Measurements from ENCODE around the gene STK26.
"Not testable (repeated sequence)": the region's sequence is repeated elsewhere in the genome, so short reads cannot be mapped to it uniquely, and the experiment has no call there.

STK26 gene

DNA sequence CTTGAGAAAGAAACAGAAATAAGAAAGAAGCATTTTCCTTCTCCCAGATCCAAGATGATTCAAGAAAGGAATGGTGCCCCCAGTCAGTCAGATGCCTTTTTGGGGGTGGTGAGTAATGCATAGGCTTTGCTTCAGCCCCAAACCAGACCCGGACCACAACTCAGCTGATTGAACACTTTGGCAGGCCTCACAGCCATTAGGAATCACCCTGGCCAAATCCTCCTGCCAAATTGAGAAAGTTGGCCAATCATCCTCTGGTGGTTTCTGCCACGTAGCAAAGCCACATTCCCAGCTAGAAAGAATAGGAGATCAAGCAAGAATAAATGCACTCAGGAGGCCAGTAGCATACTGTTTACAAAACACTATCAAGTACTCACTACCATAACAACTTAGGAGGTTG, 71.1 kb downstream of the STK26 start:
- DNase-seq (ENCODE audit: low spot score): no peak

DNA sequence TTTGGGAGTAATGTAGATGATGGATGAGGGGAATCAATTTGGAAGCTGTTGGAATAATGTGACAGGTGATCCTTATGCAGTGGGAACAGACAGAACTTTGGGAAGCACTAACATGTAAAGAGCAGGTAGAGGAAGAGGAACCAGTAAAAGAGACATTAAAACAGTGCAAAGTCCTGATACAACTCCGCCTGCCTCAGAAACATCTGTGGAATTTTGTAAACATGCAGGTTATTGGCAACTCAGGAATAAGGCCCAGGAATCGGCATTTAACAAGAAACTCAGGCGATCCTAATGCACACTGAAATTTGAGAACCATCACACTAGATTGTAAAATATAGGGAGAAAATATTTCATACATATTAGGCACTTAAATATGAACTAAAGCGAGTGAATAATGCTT, 75.6 kb downstream of the STK26 start:
- not testable (repeated sequence) for DNase-seq (ENCODE audit: low spot score)

DNA sequence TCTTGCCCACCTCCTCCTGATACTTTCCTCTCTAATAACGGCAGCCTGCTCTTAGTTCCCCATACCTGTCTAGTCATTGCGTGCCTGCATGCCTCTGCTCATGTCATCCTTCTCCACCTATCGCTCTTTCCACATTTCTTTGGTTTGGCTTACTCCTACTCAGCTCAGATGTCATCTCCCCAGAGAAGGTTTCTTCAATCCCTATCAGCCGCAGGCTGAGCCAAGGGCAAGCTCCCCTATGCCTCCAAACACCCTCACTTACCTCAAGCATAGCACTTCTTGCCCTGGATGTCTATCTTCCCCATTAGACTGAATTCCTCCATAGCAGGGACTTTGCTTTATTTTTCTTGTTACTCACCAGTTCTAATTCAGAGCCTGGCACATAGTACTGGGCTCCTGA, 78.1 kb downstream of the STK26 start:
- no peak for DNase-seq (ENCODE audit: low spot score)

DNA sequence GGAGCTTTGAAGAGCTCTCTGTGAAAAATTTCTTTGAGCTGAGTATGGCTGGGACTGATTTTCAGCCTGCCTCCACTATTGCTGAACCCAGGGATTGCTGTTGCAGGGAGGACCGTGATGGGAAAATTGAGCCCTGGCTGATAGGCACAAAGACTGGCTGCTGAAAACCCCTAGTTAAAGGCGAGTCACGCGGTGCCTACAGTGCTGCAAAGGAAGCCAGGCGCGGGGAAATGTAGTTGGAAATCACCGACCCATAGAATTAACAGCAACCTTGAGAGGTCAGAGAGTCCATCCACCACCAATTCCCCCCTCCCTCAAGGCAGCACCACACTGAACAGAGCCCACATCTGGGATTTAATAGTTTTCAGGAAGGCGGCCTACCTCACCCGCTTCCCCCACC, 78.7 kb downstream of the STK26 start:
- no peak for DNase-seq (ENCODE audit: low spot score)

DNA sequence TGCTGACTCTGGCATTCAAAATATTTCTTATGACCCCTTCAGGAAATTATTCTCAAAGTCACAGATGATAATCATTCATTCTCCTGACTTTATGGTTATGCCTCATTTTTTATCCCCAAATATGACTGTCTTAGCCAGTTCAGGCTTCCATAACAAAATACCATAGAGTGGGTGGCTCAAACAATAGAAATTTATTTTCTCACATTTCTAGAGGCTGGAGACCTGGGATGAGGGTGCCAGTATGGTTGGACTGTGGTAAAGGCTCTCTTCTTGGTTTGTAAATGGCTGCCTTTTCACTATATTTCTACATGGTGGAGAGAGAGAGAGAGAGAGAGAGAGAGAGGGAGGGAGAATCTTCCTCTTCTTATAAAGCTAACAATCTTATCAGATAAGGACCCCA, 84.2 kb downstream of the STK26 start:
- no peak for DNase-seq (ENCODE audit: low spot score)

DNA sequence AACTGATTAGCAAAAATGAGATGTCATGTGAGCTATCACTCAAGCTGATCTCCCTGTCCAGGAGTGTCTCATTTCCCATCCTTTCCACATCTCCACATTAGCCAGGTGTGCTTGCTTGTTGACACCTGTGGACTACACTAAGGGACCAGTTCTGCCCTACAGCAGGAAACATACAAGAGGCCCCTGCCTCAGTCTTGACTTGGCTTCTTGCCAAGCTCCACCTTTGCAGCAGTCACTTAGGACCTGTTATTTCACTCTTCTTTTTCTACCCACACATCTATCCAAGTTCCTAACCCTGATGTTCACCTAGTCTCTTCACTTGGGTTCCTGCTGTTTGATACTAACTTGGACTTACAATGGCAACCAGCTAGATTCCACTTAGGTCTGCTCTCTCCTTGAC, 91.5 kb downstream of the STK26 start:
- DNase-seq (ENCODE audit: low spot score): no peak

DNA sequence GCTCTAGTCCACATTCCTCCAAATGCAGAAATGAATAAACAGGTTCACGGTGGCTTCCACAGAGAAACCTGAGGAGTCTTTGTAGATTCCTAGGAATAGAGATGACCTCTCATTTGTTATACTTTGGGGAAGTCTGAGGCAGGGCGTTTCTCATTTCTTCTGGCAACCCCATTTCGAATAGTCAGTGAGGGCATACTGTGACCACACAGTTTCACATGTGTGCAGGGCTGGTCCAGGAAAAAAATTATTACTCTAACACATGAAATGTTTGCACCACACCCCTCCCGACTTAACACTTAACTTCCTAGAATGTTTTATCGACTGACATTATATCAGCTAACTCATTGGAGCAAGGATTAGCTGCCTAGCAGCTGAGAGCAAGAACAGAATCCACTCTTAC, 92.7 kb downstream of the STK26 start:
- no peak for DNase-seq (ENCODE audit: low spot score)

DNA sequence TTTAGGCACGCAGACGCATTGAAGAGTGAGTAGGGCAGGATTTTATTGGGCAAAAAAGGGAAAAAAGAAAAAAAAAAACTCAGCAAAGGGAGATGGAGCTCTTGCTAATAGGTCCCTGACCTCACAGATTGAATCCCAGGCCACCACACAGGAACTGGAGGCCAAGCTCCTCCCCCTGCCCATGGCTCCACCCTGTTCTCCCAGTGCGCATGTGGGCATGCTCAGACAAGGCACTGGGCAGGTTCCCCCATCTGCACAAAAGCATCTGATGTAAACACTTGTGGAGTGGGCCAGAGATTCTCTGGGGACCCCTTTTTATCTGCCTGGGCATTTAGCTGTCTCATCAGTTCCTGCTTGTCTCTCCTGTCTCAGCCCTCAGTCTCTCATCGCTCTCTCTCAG, 95.3 kb downstream of the STK26 start:
- DNase-seq (ENCODE audit: low spot score): no peak

DNA sequence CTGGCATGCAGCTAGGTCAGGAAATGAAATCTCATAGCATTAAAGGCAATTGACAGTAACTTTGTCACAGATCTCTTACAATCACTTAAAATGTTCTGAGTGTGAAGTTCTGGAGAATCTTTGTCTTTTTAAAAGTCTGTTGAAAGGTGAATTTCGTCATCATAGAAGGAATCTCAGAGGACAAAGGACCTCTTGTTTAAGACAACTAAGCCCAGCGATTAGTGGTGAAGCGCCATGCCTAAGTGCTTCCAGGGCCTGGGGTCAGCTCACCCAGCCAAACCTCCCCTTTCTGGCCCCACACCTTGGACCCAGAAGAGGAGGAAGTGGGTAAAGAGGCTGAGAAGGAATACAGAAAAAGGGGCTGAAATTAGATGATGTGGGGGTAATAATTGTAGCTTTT, 96.2 kb downstream of the STK26 start:
- DNase-seq (ENCODE audit: low spot score): no peak

DNA sequence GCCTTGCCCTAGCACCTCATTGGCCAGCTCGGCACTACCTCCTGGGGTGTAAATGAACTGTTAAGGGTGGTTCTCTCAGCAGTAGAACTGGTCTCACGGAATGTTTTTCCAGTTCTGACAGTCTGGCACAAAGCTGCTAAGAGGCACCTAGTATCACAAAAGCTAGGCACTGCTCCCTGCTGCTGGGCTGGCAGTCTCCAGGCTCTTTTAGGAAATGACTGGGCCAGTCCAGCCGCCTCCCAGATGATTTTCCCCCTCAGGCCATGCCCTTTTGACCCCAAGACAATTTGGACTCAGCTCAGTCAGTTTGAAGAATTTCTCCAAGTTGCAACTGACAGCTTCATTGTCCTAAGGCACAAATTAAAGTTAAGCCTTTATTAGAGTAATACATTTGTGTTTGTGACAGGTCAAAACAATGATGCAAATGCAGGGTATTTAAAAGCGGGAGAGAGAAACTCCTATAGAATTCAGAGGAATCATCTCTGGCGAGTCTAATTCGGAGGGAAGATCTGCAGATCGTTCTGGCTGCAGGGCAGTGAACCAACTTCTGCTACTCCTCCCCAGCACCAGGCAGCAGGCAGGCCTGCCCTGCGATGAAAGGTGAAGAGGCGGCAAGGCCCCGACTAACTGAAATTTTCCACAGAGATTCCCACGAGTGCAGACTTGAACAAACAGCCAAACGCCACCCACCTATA, 96.9 kb downstream of the STK26 start:
- no peak for DNase-seq (ENCODE audit: low spot score)

DNA sequence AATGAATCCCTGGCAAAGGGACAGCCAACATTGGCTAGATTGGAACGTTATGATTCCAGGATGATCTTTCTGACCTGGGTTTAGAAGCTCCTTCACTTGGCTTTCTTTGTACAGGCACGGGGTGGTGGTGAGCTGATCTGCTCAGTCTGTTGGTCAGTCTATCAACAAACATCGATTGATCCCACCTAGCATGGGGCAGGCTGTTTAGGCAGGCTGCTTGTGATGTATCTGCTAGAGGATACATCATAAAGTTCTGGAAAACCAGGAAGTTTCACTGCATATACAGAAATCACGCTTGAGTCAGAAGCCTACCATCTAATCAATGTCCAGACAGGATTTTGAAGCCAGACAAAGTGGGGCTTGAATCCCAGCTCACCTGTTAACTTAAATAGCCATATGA, 97.8 kb downstream of the STK26 start:
- no peak for DNase-seq (ENCODE audit: low spot score)
